K562 (cell line): Measurements from ENCODE around the gene GAPVD1. TPM values are rescaled to one million over a fixed set of nuclear protein-coding genes. Genes with fewer than 3 reads are reported as not detected.

Experiments used
- ARID1B ChIP-seq: fragments of 450-650 bp; IDR thresholded peaks from 2 replicates; pipeline ENCODE4 v1.6.1; 2016; ENCODE audit warnings: antibody characterized with exemption, mild to moderate bottlenecking, inconsistent platforms
- ARNT ChIP-seq, 2 experiments: fragments of 450-650 bp; IDR thresholded peaks; 2 replicates each; pipeline ENCODE4 v1.6.1; 2016; ENCODE audit warnings: mild to moderate bottlenecking in 1 of 2
- CBX3 ChIP-seq, 2 experiments: IDR thresholded peaks; 1 replicate in 1 of 2; 2 replicates in 1 of 2; pipeline ENCODE4 v1.6.1; 2012; ENCODE audit warnings: inconsistent platforms in 2 of 2, low read length in 2 of 2, borderline replicate concordance in 1 of 2, control low read depth in 1 of 2
- CGGBP1 ChIP-seq: fragments of 250-450 bp; sonication (Bioruptor Pico); IDR thresholded peaks from 2 replicates; pipeline ENCODE4 v1.9.0; 2021; ENCODE audit warnings: mild to moderate bottlenecking
- CHD4 ChIP-seq: fragments of 200-600 bp; sonication (generic); IDR thresholded peaks from 3 replicates; pipeline ENCODE4 v1.6.1; 2012; ENCODE audit warnings: low read depth, mild to moderate bottlenecking, mixed read lengths, low read length, inconsistent platforms; ENCODE audit not compliant: insufficient read depth, insufficient replicate concordance, poor library complexity, severe bottlenecking
- CUX1 ChIP-seq: fragments of 200-800 bp; sonication (Bioruptor generic); IDR thresholded peaks from 2 replicates; pipeline ENCODE4 v1.6.1; 2016; ENCODE audit warnings: missing genetic modification characterization, missing compliant biosample characterization
- DEAF1 ChIP-seq: fragments of 450-650 bp; formaldehyde crosslinking; IDR thresholded peaks from 2 replicates; pipeline ENCODE4 v1.4.0; 2020; ENCODE audit warnings: mild to moderate bottlenecking, moderate library complexity
- ETS1 ChIP-seq: conservative IDR thresholded peaks from 2 replicates; pipeline ENCODE4 v1.6.1; 2011; ENCODE audit warnings: low read depth, mild to moderate bottlenecking, low read length; ENCODE audit not compliant: control insufficient read depth
- HNRNPK ChIP-seq: fragments of 200-400 bp; formaldehyde crosslinking; IDR thresholded peaks from one replicate; pipeline ENCODE4 v1.6.1; 2018; ENCODE audit warnings: mild to moderate bottlenecking, low read depth, low read length; ENCODE audit not compliant: poor library complexity, severe bottlenecking
- MAFF ChIP-seq: IDR thresholded peaks from 2 replicates; pipeline ENCODE4 v1.6.1; 2012; ENCODE audit warnings: low read length, improper control_type of control experiment
- SMAD4 ChIP-seq: fragments of 250-450 bp; sonication (Bioruptor Pico); conservative IDR thresholded peaks from 2 replicates; pipeline ENCODE4 v1.8.0; 2021; ENCODE audit warnings: inconsistent platforms, mild to moderate bottlenecking, moderate library complexity
- STAT5A ChIP-seq: IDR thresholded peaks from 2 replicates; pipeline ENCODE4 v1.6.1; 2012; ENCODE audit warnings: low read length, inconsistent platforms, borderline replicate concordance
- TFE3 ChIP-seq: fragments of 450-650 bp; formaldehyde crosslinking; IDR thresholded peaks from 2 replicates; pipeline ENCODE4 v1.4.0; 2020; ENCODE audit warnings: mild to moderate bottlenecking, mixed read lengths
- ZKSCAN1 ChIP-seq: fragments of 150-350 bp; IDR thresholded peaks from 2 replicates; pipeline ENCODE4 v1.6.1; 2016; ENCODE audit warnings: low read depth, low read length
- ZNF23 ChIP-seq: fragments of 250-450 bp; sonication (Bioruptor Pico); IDR thresholded peaks from 2 replicates; pipeline ENCODE4 v1.4.0; 2020; ENCODE audit warnings: mild to moderate bottlenecking
- ZNF253 ChIP-seq: fragments of 250-450 bp; sonication (Bioruptor Pico); conservative IDR thresholded peaks from 2 replicates; pipeline ENCODE4 v1.6.1; 2021; ENCODE audit warnings: mild to moderate bottlenecking
- ZNF75A ChIP-seq: fragments of 450-650 bp; formaldehyde crosslinking; IDR thresholded peaks from 2 replicates; pipeline ENCODE4 v1.4.0; 2020; ENCODE audit warnings: mild to moderate bottlenecking
- ZNF780A ChIP-seq: fragments of 250-450 bp; sonication (Bioruptor Pico); IDR thresholded peaks from 2 replicates; pipeline ENCODE4 v1.5.0; 2021; ENCODE audit warnings: mild to moderate bottlenecking
- polyA plus RNA-seq, 8 experiments: library from polyadenylated mRNA; depleted of rRNA in 4 of 8; stranded (reverse) in 5 of 8; unstranded in 3 of 8; fragments of >200 nt; fragmentation: Nextera tagmentation in 2 of 8; fragmentation: Illumina TruSeq in 1 of 8; extraction: Ambion mirVana in 2 of 8; extraction: Trizol in 1 of 8; gene quantifications; 2 replicates each; pipeline versions ENCODE4 v1.2.1 to v1.2.3, GENCODE V29; 2011 to 2014; ENCODE audit warnings: inconsistent platforms in 1 of 8, missing spikeins in 1 of 8
- total RNA-seq, 7 experiments: library from RNA; depleted of rRNA in 6 of 7; stranded (reverse); fragments of >200 nt in 6 of 7; fragmentation: Illumina TruSeq in 2 of 7; extraction: Trizol in 2 of 7; gene quantifications; 2 replicates each; pipeline versions ENCODE4 v1.2.1 to v1.2.3, GENCODE V29; 2011 to 2021; ENCODE audit warnings: low replicate concordance in 1 of 7

Gene GAPVD1
- total and polyA plus RNA-seq, 9 of the 15 experiments (the other 6 are each of a cell fraction or from before 2014, with no cell fraction given) = 9.5 to 66.1 (median 45.5) TPM

- peak in 1 of 2 experiments; percentile 47; a peak in 1 of 3 replicates for TF ChIP-seq CBX3 (IDR thresholded peaks at IDR 0.05; ENCODE audit: borderline replicate concordance in 1 of 2, low read length in 2 of 2)
- TF ChIP-seq CGGBP1 (CRISPR knock-in tag) = peak; percentile 85; the same call in 1 of the 2 replicates
- TF ChIP-seq SMAD4 (CRISPR knock-in tag) = peak; percentile 95
- TF ChIP-seq TFE3 (CRISPR knock-in tag) = peak; percentile 47
- TF ChIP-seq CUX1 (CRISPR knock-in tag) = peak; percentile 93
- peak; percentile 97 to 98 for TF ChIP-seq ARNT (IDR thresholded peaks at IDR 0.05)
- TF ChIP-seq ETS1 = peak; percentile 72
- TF ChIP-seq ZKSCAN1 = peak; percentile 79; the same call in 1 of the 2 replicates
- peak; percentile 100 for TF ChIP-seq ARID1B
- TF ChIP-seq CHD4 = no peak
- TF ChIP-seq MAFF = 0 out of 2 replicates have a peak, but pooled peaks have one; percentile 14
- TF ChIP-seq ZNF75A = peak; percentile 49; the same call in 1 of the 2 replicates
- TF ChIP-seq STAT5A = peak; percentile 99
- no peak for TF ChIP-seq ZNF253 (CRISPR knock-in tag)
- no peak for TF ChIP-seq ZNF780A (CRISPR knock-in tag)
- TF ChIP-seq HNRNPK = no peak
- TF ChIP-seq DEAF1 (CRISPR knock-in tag) = peak; percentile 11; the same call in 1 of the 2 replicates
- TF ChIP-seq ZNF23 (CRISPR knock-in tag) = no peak
Observed at GRCh38 chr9:125284855-125285254, 23.2 kb downstream of the GAPVD1 start (continued).
